HG02642 (cell line): ENCODE results near the gene ARL14.

Experiments used
- ATAC-seq: cut with Tn5 transposase; IDR thresholded peaks from one replicate; pipeline ENCODE4 v1.9.1; 2021; ENCODE audit warnings: mild to moderate bottlenecking; ENCODE audit not compliant: unreplicated experiment, poor library complexity

ARL14 gene

GRCh38 chr3:160719710-160720109, 42.8 kb downstream of the ARL14 start:
- ATAC-seq: no peak

- ATAC-seq: peak; percentile 65
Measured at GRCh38 chr3:160720123-160720746, 43.3 kb downstream of the ARL14 start.

GRCh38 chr3:160722331-160722730, 45.4 kb downstream of the ARL14 start:
- no peak for ATAC-seq

GRCh38 chr3:160725338-160725737, 48.4 kb downstream of the ARL14 start:
- ATAC-seq: no peak
